Limb (tissue), 2 donors: Measurements from ENCODE around the gene TOMM6.
"Not testable (repeated sequence)": the region's sequence is repeated elsewhere in the genome, so short reads cannot be mapped to it uniquely, and the experiment has no call there.

Experiments used
- DNase-seq, 2 donors: peaks; one replicate each; pipeline ENCODE4 v3.0.0-alpha.2; 2016; ENCODE audit errors: extremely low spot score in 2 of 2

The TOMM6 gene

GRCh38 chr6:41785254-41785653 is 2.2 kb upstream of the TOMM6 start:
- no peak for DNase-seq

DNA sequence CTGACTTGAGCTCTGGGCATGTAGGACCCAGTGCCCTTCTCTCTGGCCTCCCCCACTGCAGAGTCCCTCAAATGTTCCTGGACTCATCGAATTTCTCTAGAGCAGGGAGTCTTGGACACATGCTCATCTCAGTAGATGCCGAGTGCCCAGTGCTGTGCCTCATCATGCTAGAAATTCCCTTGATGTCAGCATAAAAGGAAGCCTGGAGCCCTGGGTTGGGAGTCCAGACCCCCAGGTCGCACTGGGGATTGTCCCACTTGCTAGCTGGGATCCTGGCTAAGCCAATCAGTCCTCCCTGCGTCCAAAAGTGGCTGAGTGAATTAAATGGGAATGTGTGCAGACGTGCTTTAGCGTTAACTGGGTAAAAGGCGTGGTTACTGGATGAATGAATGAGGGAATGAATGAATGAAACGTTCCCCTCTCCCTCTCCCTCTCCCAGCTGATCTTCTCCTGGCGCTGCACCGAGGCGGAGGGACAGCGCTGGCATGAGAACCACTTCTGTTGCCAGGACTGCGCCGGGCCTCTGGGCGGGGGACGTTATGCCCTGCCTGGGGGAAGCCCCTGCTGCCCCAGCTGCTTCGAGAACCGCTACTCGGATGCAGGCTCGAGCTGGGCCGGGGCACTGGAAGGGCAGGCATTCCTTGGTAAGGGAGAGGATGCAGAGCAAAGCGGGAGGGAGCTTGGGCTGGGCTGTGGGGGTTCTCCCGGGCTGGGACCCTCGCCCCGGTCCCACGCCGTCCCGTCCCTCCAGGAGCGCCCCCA is 1.6 kb upstream of the TOMM6 start:
- DNase-seq: no peak

DNA sequence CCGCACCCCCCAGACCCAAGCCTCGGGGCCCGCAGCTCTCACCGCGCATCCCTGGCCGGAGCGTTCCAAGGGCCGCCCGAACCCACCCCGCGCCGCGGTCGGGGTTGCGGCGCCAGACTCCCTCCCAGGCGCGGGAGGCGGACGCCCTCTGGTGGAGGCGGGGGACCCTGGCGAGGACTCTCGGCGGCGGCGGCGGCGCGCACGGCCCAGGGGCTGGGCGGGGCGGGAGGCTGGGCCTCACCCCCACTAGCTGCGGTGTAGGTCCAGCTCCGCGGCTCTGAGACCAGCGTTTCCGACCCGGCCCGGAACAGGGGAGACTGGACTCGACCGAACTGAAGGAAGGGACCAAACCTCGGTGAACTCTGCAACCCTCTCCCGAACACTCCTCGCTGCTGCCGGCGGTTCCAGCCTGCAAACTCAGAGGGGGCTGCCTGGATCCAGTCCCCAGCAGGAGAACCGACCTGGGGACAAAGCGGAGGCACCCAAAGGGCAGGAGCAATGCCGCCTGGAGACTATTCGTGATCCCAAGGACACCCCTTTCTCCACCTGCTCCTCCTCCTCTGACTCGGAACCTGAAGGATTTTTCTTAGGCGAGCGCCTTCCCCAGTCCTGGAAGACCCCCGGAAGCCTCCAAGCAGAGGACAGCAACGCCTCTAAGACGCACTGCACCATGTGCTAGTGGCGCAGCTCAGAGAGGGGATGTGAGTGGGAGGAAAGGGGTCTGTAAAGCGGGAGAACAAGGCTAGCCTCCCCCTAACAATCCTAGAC is 859 bp upstream of the TOMM6 start:
- DNase-seq: peak; percentile 84 to 94

DNA sequence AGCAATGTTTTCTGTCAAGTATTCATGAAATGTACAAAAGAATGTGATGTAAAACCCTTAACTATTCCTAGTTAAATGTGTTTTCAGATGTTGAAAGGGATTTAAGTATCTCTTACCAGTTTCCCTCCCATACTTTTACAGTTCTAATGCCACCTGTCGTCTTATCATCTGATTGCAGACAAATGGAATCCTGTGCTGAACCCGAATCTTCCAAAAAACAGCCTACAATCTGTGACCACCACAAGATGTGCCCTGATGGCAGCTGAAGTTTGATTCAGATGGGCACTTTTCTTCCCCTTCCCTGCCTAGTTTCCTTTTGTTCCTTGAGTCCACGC is 1.9 kb downstream of the TOMM6 start:
- DNase-seq: no peak

- DNase-seq: no peak
Observed at GRCh38 chr6:41790045-41790444, 2.6 kb downstream of the TOMM6 start.

- DNase-seq: no peak
Observed at GRCh38 chr6:41791305-41791704, 3.8 kb downstream of the TOMM6 start.

DNA sequence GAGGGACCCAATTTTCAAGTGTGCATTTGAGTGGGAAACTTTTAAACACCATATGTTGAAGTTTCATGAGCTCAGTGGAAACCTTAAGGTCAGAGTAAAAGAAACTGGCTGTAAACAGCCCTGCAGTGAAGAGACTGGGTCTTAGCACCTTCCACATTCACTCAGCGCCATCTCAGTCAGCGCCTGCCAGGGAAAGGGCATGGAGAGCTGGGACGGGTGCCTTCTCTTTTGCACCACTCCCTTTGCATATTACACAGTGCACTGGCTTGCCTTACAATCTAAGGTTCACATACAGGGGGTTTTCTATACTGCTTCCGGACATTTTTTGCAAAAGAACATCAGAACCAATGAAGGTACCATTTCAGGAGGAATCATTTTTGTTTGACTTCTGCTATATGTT is 4.5 kb downstream of the TOMM6 start:
- DNase-seq: no peak

GRCh38 chr6:41796474-41796873 is 9.0 kb downstream of the TOMM6 start:
- DNase-seq: no peak

- DNase-seq: no peak
Observed at GRCh38 chr6:41798901-41799558, 11.5 kb downstream of the TOMM6 start.

DNA sequence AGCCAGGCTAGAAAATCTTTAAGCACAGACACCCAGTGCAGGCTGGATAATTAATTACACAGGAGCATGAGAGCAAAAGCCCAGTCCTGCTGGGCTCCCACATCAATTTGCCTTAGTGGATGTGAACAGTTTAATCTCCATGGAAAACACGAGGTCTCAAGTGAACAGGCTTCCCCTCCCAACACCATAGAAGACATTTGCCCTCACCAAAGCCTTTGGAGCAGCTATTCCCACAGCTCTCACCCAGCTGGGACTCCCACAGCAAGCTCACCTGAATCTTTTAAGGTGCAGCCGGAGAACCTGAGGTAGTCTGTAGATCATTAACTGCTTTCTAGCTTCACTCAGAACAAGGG is 12.0 kb downstream of the TOMM6 start:
- no peak for DNase-seq

DNA sequence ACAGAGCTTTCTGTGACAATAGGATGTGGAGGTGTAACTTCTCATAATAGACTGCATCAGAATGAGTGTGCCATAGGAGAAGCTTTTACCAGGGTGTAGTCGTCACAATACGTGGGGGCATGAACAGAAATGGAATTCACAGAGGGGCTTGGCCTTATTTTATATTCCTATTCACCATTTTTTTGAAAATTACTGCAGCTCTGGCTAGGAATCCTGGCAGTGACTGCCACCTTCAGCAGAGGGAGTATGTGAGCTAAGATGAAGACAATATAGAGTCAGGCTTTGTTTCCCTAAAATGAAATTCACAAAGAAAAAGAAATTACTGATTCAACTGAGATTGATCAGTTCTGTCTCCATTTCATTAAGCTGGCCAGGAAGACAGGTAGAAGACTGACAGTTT is 13.9 kb downstream of the TOMM6 start:
- no peak for DNase-seq

GRCh38 chr6:41805830-41806774 is 18.6 kb downstream of the TOMM6 start:
- no peak for DNase-seq

DNA sequence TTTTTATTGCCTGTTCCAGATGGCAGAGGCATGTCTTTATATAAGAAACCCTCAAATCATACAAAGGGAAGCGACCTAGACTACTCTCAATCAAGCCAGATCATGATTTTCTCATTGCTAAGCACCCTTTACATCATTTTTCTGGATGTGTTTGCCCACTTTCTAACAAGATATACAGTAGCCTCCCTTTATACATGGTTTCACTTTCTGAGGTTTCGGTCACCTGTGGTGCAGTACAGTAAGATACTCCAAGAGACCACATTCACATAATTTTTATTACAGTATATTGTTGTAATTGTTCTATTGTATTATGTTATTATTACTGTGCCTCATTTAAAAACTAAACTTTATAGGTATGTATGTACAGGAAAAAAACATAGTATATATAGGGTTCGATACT is 23.6 kb downstream of the TOMM6 start:
- DNase-seq: no peak

DNA sequence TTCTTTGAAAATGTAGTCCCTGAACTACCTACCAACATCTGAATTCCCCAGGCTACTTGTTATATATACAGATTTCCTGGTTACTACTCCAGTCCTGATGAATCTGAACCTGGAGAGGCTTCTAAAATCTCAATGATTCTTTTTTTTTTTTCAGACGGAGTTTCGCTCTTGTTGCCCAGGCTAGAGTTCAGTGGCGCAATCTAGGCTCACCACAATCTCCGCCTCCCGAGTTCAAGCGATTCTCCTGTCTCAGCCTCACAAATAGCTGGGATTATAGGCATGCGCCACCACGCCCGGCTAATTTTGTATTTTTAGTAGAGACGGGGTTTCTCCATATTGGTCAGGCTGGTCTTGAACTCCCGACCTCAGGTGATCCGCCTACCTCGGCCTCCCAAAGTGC is 24.5 kb downstream of the TOMM6 start:
- DNase-seq: not testable (repeated sequence)

DNA sequence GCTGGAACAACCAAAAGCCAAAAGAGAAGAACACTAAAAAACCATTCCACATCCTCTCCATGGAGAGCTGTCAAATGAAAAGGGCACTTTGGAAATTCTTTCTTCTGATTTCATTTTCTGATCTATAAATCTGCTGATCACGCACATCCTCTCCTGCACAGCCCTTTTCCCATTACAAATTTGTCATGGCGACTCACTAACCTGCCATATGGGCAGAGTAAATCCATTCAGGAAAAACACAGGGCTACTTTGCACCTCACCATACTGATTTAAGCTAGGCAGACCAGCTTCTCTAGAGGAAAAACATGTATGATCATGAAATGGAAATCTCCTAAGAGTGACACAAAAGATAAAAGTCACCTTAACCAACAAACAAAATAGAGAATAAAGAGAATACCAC is 26.0 kb downstream of the TOMM6 start:
- DNase-seq: no peak

DNA sequence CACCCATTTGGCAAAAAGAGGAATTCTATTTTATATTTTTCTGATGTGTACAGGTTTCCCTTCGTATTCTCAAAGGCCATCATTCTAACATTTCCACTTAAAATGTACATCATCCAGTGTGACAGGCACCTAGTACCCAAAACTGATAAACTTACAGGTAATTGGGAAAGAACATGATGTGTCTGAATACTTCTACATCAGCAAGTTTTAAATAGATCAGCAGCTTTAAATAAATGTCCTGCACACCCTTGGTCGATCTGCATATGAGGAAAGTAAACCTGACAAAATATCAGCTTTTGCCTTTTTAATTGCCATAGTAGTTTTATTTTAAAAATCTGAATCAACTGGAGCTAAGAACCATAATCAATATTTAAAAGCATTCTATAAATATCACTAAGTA is 26.5 kb downstream of the TOMM6 start:
- DNase-seq: no peak

DNA sequence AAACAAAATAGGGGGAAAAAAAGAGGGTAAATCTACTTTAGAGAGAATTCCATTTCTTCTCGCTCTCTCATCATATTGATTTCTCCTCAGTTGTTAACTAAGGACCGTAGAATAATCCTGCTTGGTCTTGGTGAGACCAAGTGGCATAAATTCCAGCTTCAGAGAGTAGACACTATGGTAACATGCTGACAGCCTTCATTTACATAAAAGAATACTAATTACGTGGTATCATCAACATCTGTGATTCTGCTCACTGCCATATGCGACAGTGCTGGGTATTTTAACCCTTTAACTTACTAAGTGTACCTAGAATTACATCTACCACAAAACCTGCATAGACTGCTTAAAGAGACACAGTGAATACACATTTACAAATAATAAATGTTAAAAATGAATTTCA is 27.1 kb downstream of the TOMM6 start:
- no peak for DNase-seq

DNA sequence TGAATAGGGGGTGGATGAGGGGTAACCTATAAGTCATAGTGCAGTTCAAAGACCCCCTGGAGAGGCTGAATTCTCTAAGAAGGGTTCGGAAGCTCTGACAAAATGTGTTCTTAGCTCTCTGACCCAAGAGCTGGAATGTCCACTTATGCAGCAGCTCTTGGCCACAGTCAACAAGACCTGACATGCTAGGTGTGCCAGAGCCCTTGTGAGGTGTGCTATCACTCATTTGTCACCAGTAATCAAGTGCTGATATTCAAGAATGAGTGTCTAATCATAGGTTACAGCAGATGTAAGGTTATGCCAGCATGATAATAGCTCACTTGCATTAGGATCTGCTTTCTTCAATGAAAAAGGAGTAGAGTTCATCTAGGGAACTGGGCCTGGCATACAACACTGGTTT is 28.1 kb downstream of the TOMM6 start:
- no peak for DNase-seq

DNA sequence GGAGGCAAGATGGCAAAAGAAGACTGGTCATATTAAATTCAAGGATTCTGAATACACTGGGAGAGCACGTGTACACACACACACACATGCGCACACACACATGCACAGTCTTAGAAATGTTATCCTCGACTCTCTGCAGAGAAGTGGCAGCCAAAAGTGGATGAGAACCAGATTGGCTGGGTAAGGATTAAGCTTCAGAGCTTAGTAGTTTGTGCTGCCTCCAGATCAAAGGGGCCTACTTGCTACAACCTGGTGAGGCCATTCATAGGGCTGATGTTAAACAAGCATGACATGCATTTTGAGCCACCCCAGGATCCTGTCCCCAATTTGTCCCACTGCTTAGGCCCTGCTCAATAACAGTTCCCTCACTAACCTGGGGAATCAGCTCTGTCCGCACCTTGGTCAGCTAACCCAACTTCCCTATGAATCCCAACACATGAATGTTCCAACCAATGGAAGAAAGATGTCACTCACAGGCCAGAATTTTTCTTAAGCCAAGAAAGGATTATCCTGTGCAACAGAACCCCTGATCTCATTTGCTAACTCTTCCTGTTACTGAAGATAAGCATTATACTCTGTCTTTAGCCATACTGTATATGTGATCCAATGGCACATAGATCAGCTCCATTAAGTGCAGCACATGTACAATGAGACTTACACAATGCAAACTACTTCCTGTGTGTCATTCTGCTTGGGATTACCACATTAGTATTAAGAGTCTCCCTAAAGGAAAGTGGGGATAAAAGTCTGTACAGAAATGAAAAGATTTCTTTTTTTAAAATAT is 31.0 kb downstream of the TOMM6 start:
- no peak for DNase-seq

DNA sequence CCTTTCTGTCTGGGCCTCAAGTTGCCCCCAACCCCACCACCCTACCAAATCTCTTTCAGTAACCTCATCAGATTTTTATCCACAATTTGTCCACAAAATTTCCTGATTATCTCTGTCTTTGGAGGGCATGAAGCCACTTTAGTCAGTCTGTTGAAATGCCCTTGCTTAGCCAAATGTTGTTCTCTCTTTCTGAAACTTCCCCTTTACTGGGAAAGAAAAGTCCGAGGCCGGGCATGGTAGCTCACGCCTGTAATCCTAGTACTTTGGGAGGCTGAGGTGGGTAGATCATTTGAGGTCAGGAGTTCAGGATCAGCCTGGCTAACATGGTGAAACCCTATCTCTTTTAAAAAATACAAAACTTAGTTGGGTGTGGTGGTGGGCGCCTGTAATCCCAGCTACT is 33.8 kb downstream of the TOMM6 start:
- no peak for DNase-seq

DNA sequence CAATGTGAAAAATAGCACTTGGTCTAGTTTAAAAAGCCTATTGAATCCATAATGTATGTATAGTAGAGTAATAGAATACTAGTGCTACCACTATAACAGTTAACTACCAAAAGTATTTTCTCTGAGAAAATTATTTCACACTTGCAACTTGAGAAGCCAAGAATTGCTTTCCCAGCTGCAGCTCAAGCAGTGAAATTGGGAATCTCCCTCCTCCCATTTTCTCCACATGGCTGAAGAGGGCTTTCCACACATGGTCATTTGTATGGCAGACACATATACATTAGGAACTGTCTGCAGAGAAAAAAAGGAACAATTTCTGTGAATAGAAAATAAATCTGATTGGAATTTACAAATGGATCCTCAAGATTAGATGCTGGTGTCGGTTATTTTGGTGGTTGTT is 34.5 kb downstream of the TOMM6 start:
- DNase-seq: no peak
